HEK293T (cell line): ENCODE results near the gene RIMBP2.

ENCODE experiments used
- ARNT ChIP-seq: fragments of 450-650 bp; IDR thresholded peaks from 2 replicates; pipeline ENCODE4 v1.6.1; 2017; ENCODE audit warnings: mild to moderate bottlenecking
- BHLHE40 ChIP-seq: fragments of 450-650 bp; IDR thresholded peaks from 2 replicates; pipeline ENCODE4 v1.6.1; 2016; ENCODE audit warnings: mild to moderate bottlenecking, moderate library complexity, borderline replicate concordance
- CTBP1 ChIP-seq: fragments of 450-650 bp; IDR thresholded peaks from 2 replicates; pipeline ENCODE4 v1.6.1; 2016; ENCODE audit warnings: borderline replicate concordance
- ELF4 ChIP-seq: fragments of 450-650 bp; IDR thresholded peaks from 2 replicates; pipeline ENCODE4 v1.6.1; 2017; ENCODE audit warnings: antibody characterized with exemption
- FOXA1 ChIP-seq: fragments of 450-650 bp; IDR thresholded peaks from 2 replicates; pipeline ENCODE4 v1.6.1; 2016; ENCODE audit warnings: mild to moderate bottlenecking
- FOXK2 ChIP-seq: fragments of 450-650 bp; IDR thresholded peaks from 2 replicates; pipeline ENCODE4 v1.6.1; 2016; ENCODE audit warnings: mild to moderate bottlenecking
- FOXM1 ChIP-seq: fragments of 450-650 bp; IDR thresholded peaks from 2 replicates; pipeline ENCODE4 v1.6.1; 2017; ENCODE audit warnings: mild to moderate bottlenecking, borderline replicate concordance
- L3MBTL2 ChIP-seq: fragments of 450-650 bp; conservative IDR thresholded peaks from 2 replicates; pipeline ENCODE4 v1.6.1; 2016; ENCODE audit warnings: mild to moderate bottlenecking
- NFRKB ChIP-seq: fragments of 450-650 bp; IDR thresholded peaks from 2 replicates; pipeline ENCODE4 v1.6.1; 2016; ENCODE audit warnings: mild to moderate bottlenecking, moderate library complexity
- SUZ12 ChIP-seq: fragments of 450-650 bp; IDR thresholded peaks from 2 replicates; pipeline ENCODE4 v1.6.1; 2016; ENCODE audit warnings: mild to moderate bottlenecking
- TARDBP ChIP-seq: fragments of 450-650 bp; IDR thresholded peaks from 2 replicates; pipeline ENCODE4 v1.6.1; 2016
- ZNF384 ChIP-seq: fragments of 450-650 bp; IDR thresholded peaks from 2 replicates; pipeline ENCODE4 v1.6.1; 2016

GRCh38 chr12:130555221-130555620 is 160.9 kb downstream of the RIMBP2 start:
- TF ChIP-seq TARDBP = no peak
- TF ChIP-seq BHLHE40 = no peak
- TF ChIP-seq FOXA1 = no peak
- no peak for TF ChIP-seq ZNF384
- TF ChIP-seq NFRKB = no peak
- TF ChIP-seq ELF4 = no peak
- no peak for TF ChIP-seq CTBP1
- TF ChIP-seq FOXM1 = no peak
- no peak for TF ChIP-seq ARNT
- no peak for TF ChIP-seq L3MBTL2
- no peak for TF ChIP-seq FOXK2
- TF ChIP-seq SUZ12 = no peak
